SU-DHL-6 (cell line): Measurements from ENCODE around the gene PPIF.

Experiments
- H2AFZ ChIP-seq: fragments of 200-600 bp; sonication (generic); 2 replicates; pipeline ENCODE4 v1.6.1; 2014; ENCODE audit warnings: low read depth, mild to moderate bottlenecking, moderate library complexity, mixed read lengths, antibody characterized with exemption, low read length; ENCODE audit not compliant: severe bottlenecking
- H3F3A ChIP-seq: fragments of 200-600 bp; shearing (Covaris generic); 2 replicates; pipeline ENCODE4 v1.6.0; 2016; ENCODE audit warnings: antibody characterized with exemption, mild to moderate bottlenecking; ENCODE audit not compliant: insufficient read depth
- H3K27ac ChIP-seq: fragments of 200-600 bp; sonication (generic); 2 replicates; pipeline ENCODE4 v1.5.1; 2016; ENCODE audit warnings: low read depth, mild to moderate bottlenecking, low read length, moderate library complexity, mixed read lengths
- H3K27me3 ChIP-seq: fragments of 200-600 bp; sonication (generic), shearing (Covaris generic); 2 replicates; pipeline ENCODE4 v1.6.0; 2014; ENCODE audit warnings: mild to moderate bottlenecking, low read length
- H3K36me3 ChIP-seq: fragments of 200-600 bp; sonication (generic); 2 replicates; pipeline ENCODE4 v1.6.1; 2014; ENCODE audit warnings: mild to moderate bottlenecking, low read length, mixed read lengths
- H3K4me2 ChIP-seq: fragments of 300-600, 200-600 bp; shearing (Covaris generic), sonication (generic); 2 replicates; pipeline ENCODE4 v1.6.0; 2014; ENCODE audit warnings: low read length, low read depth, mild to moderate bottlenecking; ENCODE audit not compliant: poor library complexity, severe bottlenecking
- H3K4me3 ChIP-seq: fragments of 200-600 bp; sonication (generic); 2 replicates; pipeline ENCODE4 v1.5.1; 2014; ENCODE audit warnings: antibody characterized with exemption, low read length, mild to moderate bottlenecking, mixed read lengths; ENCODE audit not compliant: insufficient read depth, poor library complexity, severe bottlenecking
- H3K79me2 ChIP-seq: fragments of 200-600 bp; sonication (generic); 2 replicates; pipeline ENCODE4 v1.6.1; 2014; ENCODE audit warnings: mild to moderate bottlenecking, low read length, moderate library complexity; ENCODE audit not compliant: insufficient read depth
- H3K9ac ChIP-seq: fragments of 200-600 bp; sonication (generic); 2 replicates; pipeline ENCODE4 v1.7.0; 2014; ENCODE audit warnings: mild to moderate bottlenecking, low read length
- H3K9me2 ChIP-seq: fragments of 200-600 bp; sonication (generic); replicated peaks from 2 replicates; pipeline ENCODE4 v1.6.1; 2014; ENCODE audit warnings: low read length; ENCODE audit not compliant: insufficient read depth
- H3K9me3 ChIP-seq: fragments of 200-600 bp; sonication (generic); 2 replicates; pipeline ENCODE4 v1.6.1; 2014; ENCODE audit warnings: low read length, mixed read lengths; ENCODE audit not compliant: insufficient read depth
- H4K20me1 ChIP-seq: fragments of 200-600 bp; sonication (generic); 2 replicates; pipeline ENCODE4 v1.6.1; 2014; ENCODE audit warnings: low read depth, mild to moderate bottlenecking, antibody characterized with exemption, low read length, moderate library complexity, mixed read lengths
- EZH2phosphoT487 ChIP-seq: fragments of 200-600 bp; sonication (generic), shearing (Covaris generic); conservative IDR thresholded peaks from 2 replicates; pipeline ENCODE4 v1.6.1; 2018; ENCODE audit warnings: mild to moderate bottlenecking, antibody characterized with exemption, low read length, moderate library complexity, mixed read lengths
- TF ChIP-seq, protein P1 (sequence below): fragments of 200-600 bp; sonication (generic); IDR thresholded peaks from one replicate; pipeline ENCODE4 v1.5.1; 2017; ENCODE audit warnings: antibody characterized with exemption, mild to moderate bottlenecking, low read length, moderate library complexity; ENCODE audit not compliant: insufficient read depth, poor library complexity, severe bottlenecking

PPIF gene

GRCh38 chr10:79304479-79305087 lies 42.7 kb upstream of the PPIF start:
- no peaks in the 10 kb centered on the region for H3K9me3 ChIP-seq
- no peaks in the 10 kb centered on the region for H3K79me2 ChIP-seq
- no peak overlapping the region for H3K9ac ChIP-seq
- H3K4me2 ChIP-seq, result no peak overlapping the region
- TF ChIP-seq, protein P1, sequence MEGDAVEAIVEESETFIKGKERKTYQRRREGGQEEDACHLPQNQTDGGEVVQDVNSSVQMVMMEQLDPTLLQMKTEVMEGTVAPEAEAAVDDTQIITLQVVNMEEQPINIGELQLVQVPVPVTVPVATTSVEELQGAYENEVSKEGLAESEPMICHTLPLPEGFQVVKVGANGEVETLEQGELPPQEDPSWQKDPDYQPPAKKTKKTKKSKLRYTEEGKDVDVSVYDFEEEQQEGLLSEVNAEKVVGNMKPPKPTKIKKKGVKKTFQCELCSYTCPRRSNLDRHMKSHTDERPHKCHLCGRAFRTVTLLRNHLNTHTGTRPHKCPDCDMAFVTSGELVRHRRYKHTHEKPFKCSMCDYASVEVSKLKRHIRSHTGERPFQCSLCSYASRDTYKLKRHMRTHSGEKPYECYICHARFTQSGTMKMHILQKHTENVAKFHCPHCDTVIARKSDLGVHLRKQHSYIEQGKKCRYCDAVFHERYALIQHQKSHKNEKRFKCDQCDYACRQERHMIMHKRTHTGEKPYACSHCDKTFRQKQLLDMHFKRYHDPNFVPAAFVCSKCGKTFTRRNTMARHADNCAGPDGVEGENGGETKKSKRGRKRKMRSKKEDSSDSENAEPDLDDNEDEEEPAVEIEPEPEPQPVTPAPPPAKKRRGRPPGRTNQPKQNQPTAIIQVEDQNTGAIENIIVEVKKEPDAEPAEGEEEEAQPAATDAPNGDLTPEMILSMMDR, result no peak
- no peak for TF ChIP-seq EZH2phosphoT487
- H3K27me3 ChIP-seq, result no peaks in the 10 kb centered on the region
- H3K27ac ChIP-seq, result no peak overlapping the region
- H3F3A ChIP-seq, result no peaks in the 10 kb centered on the region
- H3K36me3 ChIP-seq, result no peaks in the 10 kb centered on the region
- H3K4me3 ChIP-seq, result no peak overlapping the region
- no peak overlapping the region for H2AFZ ChIP-seq
- no peaks in the 10 kb centered on the region for H3K9me2 ChIP-seq
- H4K20me1 ChIP-seq, result no peaks in the 10 kb centered on the region

- TF ChIP-seq, protein P1, result no peak
- TF ChIP-seq EZH2phosphoT487, result no peak
- Histone ChIP-seq H3K79me2 (no peaks in the 10 kb centered on the region), H3F3A (no peaks in the 10 kb centered on the region), H2AFZ (no peak overlapping the region), H3K27me3 (no peaks in the 10 kb centered on the region), H3K4me2 (no peak overlapping the region), H3K9me2 (no peaks in the 10 kb centered on the region), H3K27ac (no peak overlapping the region), H4K20me1 (no peaks in the 10 kb centered on the region), H3K9ac (no peak overlapping the region), H3K4me3 (no peak overlapping the region), H3K9me3 (no peaks in the 10 kb centered on the region), H3K36me3 (no peaks in the 10 kb centered on the region)
Observed at GRCh38 chr10:79305515-79305914, 41.8 kb upstream of the PPIF start.

DNA sequence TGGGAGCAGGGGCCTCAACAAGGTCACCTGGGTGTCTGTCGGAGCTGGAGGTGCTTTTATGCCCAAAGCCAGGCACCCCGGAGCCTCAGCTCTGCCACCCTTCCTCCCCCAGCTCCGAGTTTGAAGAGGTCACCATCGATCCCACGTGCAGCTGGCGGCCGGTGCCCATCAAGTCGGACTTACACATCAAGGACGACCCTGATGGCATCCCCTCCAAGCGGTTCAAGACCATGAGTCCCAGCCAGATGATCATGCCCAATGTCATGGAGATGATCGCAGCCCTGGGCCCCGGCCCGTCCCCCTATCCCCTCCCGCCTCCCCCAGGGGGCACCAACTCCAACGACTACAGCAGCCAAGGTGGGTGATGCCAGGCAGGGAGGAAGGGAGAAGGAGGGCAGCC lies 41.3 kb upstream of the PPIF start:
- H3F3A ChIP-seq, result no peaks in the 10 kb centered on the region
- H4K20me1 ChIP-seq, result no peaks in the 10 kb centered on the region
- H3K4me2 ChIP-seq, result no peak overlapping the region
- H3K27me3 ChIP-seq, result no peaks in the 10 kb centered on the region
- no peaks in the 10 kb centered on the region for H3K9me3 ChIP-seq
- no peak overlapping the region for H3K4me3 ChIP-seq
- no peak overlapping the region for H2AFZ ChIP-seq
- H3K9ac ChIP-seq, result no peak overlapping the region
- H3K9me2 ChIP-seq, result no peaks in the 10 kb centered on the region
- no peaks in the 10 kb centered on the region for H3K36me3 ChIP-seq
- H3K27ac ChIP-seq, result no peak overlapping the region
- H3K79me2 ChIP-seq, result no peaks in the 10 kb centered on the region
- no peak for TF ChIP-seq EZH2phosphoT487
- TF ChIP-seq, protein P1, result no peak
